Measurements from ENCODE around the gene SLC22A5. TPM values are rescaled to one million over a fixed set of nuclear protein-coding genes. Genes with fewer than 3 reads are reported as not detected.

SLC22A5 gene
- total and polyA plus RNA-seq, 2 of the 8 experiments (the other 6 are each of a cell fraction or from before 2014, with no cell fraction given): 4.0 to 9.0 TPM

DNA sequence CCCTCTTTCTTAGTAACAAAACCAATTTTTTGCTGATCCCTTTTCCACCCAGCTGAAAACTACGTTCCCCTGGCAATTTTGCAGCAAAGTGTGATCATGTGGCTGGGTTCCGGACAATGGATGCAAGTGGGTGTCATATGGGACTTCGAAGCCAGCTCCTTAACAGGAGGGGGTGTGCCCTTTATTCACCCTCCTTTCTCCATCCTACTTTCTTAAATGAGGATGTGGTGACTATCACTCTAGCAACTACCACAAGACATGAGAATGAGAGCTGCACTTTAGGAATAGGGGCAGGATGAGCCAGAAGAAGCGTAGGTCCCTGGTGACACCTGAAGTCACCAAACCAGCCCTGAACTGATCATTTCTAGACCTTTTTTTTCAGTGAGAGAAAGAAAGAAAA, 62.1 kb downstream of the SLC22A5 start (continued):
- TF ChIP-seq, protein P1, sequence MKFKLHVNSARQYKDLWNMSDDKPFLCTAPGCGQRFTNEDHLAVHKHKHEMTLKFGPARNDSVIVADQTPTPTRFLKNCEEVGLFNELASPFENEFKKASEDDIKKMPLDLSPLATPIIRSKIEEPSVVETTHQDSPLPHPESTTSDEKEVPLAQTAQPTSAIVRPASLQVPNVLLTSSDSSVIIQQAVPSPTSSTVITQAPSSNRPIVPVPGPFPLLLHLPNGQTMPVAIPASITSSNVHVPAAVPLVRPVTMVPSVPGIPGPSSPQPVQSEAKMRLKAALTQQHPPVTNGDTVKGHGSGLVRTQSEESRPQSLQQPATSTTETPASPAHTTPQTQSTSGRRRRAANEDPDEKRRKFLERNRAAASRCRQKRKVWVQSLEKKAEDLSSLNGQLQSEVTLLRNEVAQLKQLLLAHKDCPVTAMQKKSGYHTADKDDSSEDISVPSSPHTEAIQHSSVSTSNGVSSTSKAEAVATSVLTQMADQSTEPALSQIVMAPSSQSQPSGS (IDR thresholded peaks at IDR 0.05; ENCODE audit: low read length): no peak

All from H1 (cell line).